K562 (cell line): ENCODE data around the gene TERB1.

Experiments
- CBX5 ChIP-seq: IDR thresholded peaks from 2 replicates; pipeline ENCODE4 v1.6.1; 2014; ENCODE audit warnings: low read depth, borderline replicate concordance
- EP300 ChIP-seq: IDR thresholded peaks from 2 replicates; pipeline ENCODE4 v1.6.1; 2012; ENCODE audit warnings: low read length, improper control_type of control experiment
- EZH2 ChIP-seq: IDR thresholded peaks from 2 replicates; pipeline ENCODE4 v1.6.1; 2012; ENCODE audit warnings: low read depth, mild to moderate bottlenecking, inconsistent platforms, low read length, borderline replicate concordance
- MCM2 ChIP-seq: fragments of 450-650 bp; IDR thresholded peaks from 2 replicates; pipeline ENCODE4 v1.6.1; 2017; ENCODE audit warnings: low read depth, mild to moderate bottlenecking
- TF ChIP-seq, protein P1 (sequence below): fragments of 250-450 bp; sonication (Bioruptor Pico); IDR thresholded peaks from 2 replicates; pipeline ENCODE4 v1.4.0; 2020; ENCODE audit warnings: mild to moderate bottlenecking, moderate library complexity, borderline replicate concordance
- TF ChIP-seq, protein P2 (sequence below): fragments of 450-650 bp; IDR thresholded peaks from 2 replicates; pipeline ENCODE4 v1.7.1; 2018; ENCODE audit warnings: mild to moderate bottlenecking, low read depth; ENCODE audit not compliant: partially characterized antibody
- TF ChIP-seq, protein P3 (sequence below): sonication (generic); formaldehyde crosslinking; IDR thresholded peaks from 2 replicates; pipeline ENCODE4 v1.8.1; 2023; ENCODE audit warnings: mild to moderate bottlenecking, missing genetic modification reagents
- TF ChIP-seq, protein P4 (sequence below): sonication (generic); formaldehyde crosslinking; IDR thresholded peaks from 2 replicates; pipeline ENCODE4 v1.8.0; 2023; ENCODE audit warnings: mild to moderate bottlenecking, missing genetic modification reagents
- TF ChIP-seq, protein P5 (sequence below): IDR thresholded peaks from 2 replicates; pipeline ENCODE4 v1.6.1; 2016; ENCODE audit warnings: missing genetic modification characterization, missing compliant biosample characterization

- TF ChIP-seq EZH2 (no peak), CBX5 (no peak), EP300 (no peak), MCM2 (no peak)
- TF ChIP-seq, protein P1, sequence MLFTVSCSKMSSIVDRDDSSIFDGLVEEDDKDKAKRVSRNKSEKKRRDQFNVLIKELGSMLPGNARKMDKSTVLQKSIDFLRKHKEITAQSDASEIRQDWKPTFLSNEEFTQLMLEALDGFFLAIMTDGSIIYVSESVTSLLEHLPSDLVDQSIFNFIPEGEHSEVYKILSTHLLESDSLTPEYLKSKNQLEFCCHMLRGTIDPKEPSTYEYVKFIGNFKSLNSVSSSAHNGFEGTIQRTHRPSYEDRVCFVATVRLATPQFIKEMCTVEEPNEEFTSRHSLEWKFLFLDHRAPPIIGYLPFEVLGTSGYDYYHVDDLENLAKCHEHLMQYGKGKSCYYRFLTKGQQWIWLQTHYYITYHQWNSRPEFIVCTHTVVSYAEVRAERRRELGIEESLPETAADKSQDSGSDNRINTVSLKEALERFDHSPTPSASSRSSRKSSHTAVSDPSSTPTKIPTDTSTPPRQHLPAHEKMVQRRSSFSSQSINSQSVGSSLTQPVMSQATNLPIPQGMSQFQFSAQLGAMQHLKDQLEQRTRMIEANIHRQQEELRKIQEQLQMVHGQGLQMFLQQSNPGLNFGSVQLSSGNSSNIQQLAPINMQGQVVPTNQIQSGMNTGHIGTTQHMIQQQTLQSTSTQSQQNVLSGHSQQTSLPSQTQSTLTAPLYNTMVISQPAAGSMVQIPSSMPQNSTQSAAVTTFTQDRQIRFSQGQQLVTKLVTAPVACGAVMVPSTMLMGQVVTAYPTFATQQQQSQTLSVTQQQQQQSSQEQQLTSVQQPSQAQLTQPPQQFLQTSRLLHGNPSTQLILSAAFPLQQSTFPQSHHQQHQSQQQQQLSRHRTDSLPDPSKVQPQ (CRISPR knock-in tag): no peak
- TF ChIP-seq, protein P2, sequence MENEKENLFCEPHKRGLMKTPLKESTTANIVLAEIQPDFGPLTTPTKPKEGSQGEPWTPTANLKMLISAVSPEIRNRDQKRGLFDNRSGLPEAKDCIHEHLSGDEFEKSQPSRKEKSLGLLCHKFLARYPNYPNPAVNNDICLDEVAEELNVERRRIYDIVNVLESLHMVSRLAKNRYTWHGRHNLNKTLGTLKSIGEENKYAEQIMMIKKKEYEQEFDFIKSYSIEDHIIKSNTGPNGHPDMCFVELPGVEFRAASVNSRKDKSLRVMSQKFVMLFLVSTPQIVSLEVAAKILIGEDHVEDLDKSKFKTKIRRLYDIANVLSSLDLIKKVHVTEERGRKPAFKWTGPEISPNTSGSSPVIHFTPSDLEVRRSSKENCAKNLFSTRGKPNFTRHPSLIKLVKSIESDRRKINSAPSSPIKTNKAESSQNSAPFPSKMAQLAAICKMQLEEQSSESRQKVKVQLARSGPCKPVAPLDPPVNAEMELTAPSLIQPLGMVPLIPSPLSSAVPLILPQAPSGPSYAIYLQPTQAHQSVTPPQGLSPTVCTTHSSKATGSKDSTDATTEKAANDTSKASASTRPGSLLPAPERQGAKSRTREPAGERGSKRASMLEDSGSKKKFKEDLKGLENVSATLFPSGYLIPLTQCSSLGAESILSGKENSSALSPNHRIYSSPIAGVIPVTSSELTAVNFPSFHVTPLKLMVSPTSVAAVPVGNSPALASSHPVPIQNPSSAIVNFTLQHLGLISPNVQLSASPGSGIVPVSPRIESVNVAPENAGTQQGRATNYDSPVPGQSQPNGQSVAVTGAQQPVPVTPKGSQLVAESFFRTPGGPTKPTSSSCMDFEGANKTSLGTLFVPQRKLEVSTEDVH: no peak
- TF ChIP-seq, protein P3, sequence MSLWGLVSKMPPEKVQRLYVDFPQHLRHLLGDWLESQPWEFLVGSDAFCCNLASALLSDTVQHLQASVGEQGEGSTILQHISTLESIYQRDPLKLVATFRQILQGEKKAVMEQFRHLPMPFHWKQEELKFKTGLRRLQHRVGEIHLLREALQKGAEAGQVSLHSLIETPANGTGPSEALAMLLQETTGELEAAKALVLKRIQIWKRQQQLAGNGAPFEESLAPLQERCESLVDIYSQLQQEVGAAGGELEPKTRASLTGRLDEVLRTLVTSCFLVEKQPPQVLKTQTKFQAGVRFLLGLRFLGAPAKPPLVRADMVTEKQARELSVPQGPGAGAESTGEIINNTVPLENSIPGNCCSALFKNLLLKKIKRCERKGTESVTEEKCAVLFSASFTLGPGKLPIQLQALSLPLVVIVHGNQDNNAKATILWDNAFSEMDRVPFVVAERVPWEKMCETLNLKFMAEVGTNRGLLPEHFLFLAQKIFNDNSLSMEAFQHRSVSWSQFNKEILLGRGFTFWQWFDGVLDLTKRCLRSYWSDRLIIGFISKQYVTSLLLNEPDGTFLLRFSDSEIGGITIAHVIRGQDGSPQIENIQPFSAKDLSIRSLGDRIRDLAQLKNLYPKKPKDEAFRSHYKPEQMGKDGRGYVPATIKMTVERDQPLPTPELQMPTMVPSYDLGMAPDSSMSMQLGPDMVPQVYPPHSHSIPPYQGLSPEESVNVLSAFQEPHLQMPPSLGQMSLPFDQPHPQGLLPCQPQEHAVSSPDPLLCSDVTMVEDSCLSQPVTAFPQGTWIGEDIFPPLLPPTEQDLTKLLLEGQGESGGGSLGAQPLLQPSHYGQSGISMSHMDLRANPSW (CRISPR knock-in tag): no peak
- TF ChIP-seq, protein P4, sequence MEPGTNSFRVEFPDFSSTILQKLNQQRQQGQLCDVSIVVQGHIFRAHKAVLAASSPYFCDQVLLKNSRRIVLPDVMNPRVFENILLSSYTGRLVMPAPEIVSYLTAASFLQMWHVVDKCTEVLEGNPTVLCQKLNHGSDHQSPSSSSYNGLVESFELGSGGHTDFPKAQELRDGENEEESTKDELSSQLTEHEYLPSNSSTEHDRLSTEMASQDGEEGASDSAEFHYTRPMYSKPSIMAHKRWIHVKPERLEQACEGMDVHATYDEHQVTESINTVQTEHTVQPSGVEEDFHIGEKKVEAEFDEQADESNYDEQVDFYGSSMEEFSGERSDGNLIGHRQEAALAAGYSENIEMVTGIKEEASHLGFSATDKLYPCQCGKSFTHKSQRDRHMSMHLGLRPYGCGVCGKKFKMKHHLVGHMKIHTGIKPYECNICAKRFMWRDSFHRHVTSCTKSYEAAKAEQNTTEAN (CRISPR knock-in tag): no peak
- TF ChIP-seq, protein P5, sequence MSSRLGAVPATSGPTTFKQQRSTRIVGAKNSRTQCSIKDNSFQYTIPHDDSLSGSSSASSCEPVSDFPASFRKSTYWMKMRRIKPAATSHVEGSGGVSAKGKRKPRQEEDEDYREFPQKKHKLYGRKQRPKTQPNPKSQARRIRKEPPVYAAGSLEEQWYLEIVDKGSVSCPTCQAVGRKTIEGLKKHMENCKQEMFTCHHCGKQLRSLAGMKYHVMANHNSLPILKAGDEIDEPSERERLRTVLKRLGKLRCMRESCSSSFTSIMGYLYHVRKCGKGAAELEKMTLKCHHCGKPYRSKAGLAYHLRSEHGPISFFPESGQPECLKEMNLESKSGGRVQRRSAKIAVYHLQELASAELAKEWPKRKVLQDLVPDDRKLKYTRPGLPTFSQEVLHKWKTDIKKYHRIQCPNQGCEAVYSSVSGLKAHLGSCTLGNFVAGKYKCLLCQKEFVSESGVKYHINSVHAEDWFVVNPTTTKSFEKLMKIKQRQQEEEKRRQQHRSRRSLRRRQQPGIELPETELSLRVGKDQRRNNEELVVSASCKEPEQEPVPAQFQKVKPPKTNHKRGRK: no peak
Measured at GRCh38 chr16:66728117-66728787, 73.1 kb downstream of the TERB1 start.
